HepG2 (cell line): ENCODE data around the gene NKAIN4.

Source experiments
- ARNTL ChIP-seq: sonication (generic); formaldehyde crosslinking; IDR thresholded peaks from 2 replicates; pipeline ENCODE4 v1.4.0; 2020; ENCODE audit warnings: mild to moderate bottlenecking, missing genetic modification reagents
- CTCF ChIP-seq: sonication (generic); formaldehyde crosslinking; IDR thresholded peaks from 2 replicates; pipeline ENCODE4 v1.5.0; 2020; ENCODE audit warnings: mild to moderate bottlenecking, missing genetic modification reagents, moderate library complexity
- KDM3A ChIP-seq: IDR thresholded peaks from 2 replicates; pipeline ENCODE4 v1.6.1; 2018; ENCODE audit warnings: low read depth, missing compliant biosample characterization
- POLR2A ChIP-seq, 2 experiments: IDR thresholded peaks; 2 replicates each; pipeline ENCODE4 v1.6.1; 2011; ENCODE audit warnings: low read depth in 2 of 2, low read length in 2 of 2, mild to moderate bottlenecking in 1 of 2, moderate library complexity in 1 of 2; ENCODE audit not compliant: insufficient read depth in 1 of 2
- SMAD3 ChIP-seq: sonication (generic); formaldehyde crosslinking; IDR thresholded peaks from 2 replicates; pipeline ENCODE4 v1.4.0; 2020; ENCODE audit warnings: missing genetic modification reagents
- THAP9 ChIP-seq: sonication (generic); formaldehyde crosslinking; IDR thresholded peaks from 2 replicates; pipeline ENCODE4; 2020; ENCODE audit warnings: missing genetic modification reagents, mild to moderate bottlenecking, borderline replicate concordance
- ZNF296 ChIP-seq: sonication (generic); formaldehyde crosslinking; conservative IDR thresholded peaks from 2 replicates; pipeline ENCODE4 v1.5.0; 2020; ENCODE audit warnings: mild to moderate bottlenecking, missing genetic modification reagents
- ZNF496 ChIP-seq: sonication (generic); formaldehyde crosslinking; IDR thresholded peaks from 2 replicates; pipeline ENCODE4 v1.8.1; 2023; ENCODE audit warnings: mild to moderate bottlenecking, moderate library complexity, missing genetic modification reagents; ENCODE audit not compliant: insufficient replicate concordance
- TF ChIP-seq, protein P1 (sequence below): sonication (generic); formaldehyde crosslinking; IDR thresholded peaks from 2 replicates; pipeline ENCODE4 v1.4.0; 2020; ENCODE audit warnings: low read depth, mild to moderate bottlenecking, missing genetic modification reagents

GRCh38 chr20:63284083-63284440 lies 29.8 kb upstream of the NKAIN4 start:
- TF ChIP-seq ZNF296 (no peak), THAP9 (CRISPR knock-in tag) (no peak), ARNTL (CRISPR knock-in tag) (no peak), CTCF (no peak), KDM3A (no peak), POLR2A (IDR thresholded peaks at IDR 0.05; ENCODE audit: insufficient read depth in 1 of 2, low read depth in 2 of 2, low read length in 2 of 2) (no peak; a peak in 1 of 4 replicates), SMAD3 (no peak), ZNF496 (CRISPR knock-in tag) (no peak)
- TF ChIP-seq, protein P1, sequence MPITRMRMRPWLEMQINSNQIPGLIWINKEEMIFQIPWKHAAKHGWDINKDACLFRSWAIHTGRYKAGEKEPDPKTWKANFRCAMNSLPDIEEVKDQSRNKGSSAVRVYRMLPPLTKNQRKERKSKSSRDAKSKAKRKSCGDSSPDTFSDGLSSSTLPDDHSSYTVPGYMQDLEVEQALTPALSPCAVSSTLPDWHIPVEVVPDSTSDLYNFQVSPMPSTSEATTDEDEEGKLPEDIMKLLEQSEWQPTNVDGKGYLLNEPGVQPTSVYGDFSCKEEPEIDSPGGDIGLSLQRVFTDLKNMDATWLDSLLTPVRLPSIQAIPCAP (CRISPR knock-in tag), result no peak
